A549 treated with DMSO at 1 μM for 4 hours (cell line): ENCODE data around the gene CSH2. TPM values are rescaled to one million over a fixed set of nuclear protein-coding genes. Genes with fewer than 3 reads are reported as not detected.

ENCODE experiments used
- total RNA-seq: library from RNA; stranded (reverse); fragments of 200-300 nt; extraction: Qiagen RNA extraction; gene quantifications from 5 replicates; pipeline ENCODE4 v1.2.3, GENCODE V29; 2022; ENCODE audit warnings: low read depth

CSH2 gene
- not detected in 5 replicates for total RNA-seq

DNA sequence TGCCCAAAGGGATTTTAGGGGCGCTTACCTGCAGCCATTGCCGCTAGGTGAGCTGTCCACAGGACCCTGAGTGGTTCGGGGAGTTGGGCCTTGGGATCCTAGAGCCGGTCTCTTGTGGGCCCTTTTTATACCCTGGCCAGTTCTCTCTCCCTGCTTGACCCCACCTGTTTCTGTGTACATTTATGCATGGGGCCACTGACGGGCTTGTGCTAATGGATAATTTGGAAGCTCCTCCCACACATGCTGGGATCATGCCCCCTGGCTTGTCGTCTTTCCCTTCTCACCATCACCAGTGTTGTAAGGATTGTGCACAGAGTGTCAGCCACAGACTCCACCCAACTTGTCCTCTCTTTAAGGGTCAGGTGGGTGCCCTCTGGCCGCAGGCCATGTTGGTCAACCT is at the start of gene CSH2:
CSH2 (minus strand) TSS at position 101 of the 400 bp plus-strand sequence; CDS start at position 38, 63 bp downstream.

DNA sequence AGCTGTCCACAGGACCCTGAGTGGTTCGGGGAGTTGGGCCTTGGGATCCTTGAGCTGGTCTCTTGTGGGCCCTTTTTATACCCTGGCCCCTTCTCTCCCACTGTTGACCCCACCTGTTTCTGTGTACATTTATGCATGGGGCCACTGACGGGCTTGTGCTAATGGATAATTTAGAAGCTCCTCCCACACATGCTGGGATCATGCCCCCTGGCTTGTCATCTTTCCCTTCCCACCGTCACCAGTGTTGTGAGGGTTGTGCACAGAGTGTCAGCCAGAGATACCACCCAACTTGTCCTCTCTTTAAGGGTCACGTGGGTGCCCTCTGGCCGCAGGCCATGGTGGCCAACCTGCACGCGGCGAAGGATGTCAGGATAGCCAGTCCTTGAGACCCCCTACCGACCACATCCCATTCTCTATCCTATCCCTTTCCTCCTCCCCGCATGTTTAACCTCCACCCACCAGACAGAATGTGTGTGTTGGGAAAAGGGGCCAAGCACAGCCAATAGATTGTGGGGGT is 45.4 kb upstream of the CSH2 start, which contains the start of gene GH1:
GH1 (minus strand) TSS at position 51 of the 517 bp plus-strand sequence. CDS start 63 bp downstream, outside the sequence.

GRCh38 chr17:63911041-63911635 is 37.7 kb upstream of the CSH2 start, which contains the start of gene CSHL1:
TSS of gene CSHL1 (minus strand) at chr17:63911258. CDS start at chr17:63911196, 62 bp downstream.

DNA sequence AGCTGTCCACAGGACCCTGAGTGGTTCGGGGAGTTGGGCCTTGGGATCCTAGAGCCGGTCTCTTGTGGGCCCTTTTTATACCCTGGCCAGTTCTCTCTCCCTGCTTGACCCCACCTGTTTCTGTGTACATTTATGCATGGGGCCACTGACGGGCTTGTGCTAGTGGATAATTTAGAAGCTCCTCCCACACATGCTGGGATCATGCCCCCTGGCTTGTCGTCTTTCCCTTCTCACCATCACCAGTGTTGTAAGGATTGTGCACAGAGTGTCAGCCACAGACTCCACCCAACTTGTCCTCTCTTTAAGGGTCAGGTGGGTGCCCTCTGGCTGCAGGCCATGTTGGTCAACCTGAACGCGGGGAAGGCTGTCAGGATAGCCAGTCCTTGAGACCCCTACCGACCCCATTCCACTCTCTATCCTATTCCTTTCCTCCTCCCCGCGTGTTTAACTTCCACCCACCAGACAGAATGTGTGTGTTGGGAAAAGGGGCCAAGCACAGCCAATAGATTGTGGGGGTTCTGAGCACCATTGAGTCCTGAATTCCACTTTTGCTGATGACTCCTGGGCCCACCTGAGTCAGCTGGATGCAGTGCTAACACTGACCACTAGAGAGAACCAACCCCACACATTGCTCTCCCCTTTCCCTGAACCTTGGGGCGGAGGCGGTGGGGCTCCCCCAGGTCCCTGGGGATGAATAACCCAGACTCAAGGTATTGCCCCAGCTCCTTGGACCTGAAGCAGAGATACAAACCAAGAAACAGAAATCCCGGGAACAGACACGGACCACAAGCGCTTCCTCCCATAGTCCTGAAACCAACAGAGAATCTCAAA is 23.3 kb upstream of the CSH2 start, which contains the start of gene CSH1:
CSH1 (minus strand) TSS at position 51 of the 831 bp plus-strand sequence. CDS start 63 bp downstream, outside the sequence.

GRCh38 chr17:63881935-63882601 is 8.6 kb upstream of the CSH2 start, which contains the start of gene GH2:
TSS of gene GH2 (minus strand) at chr17:63881944. CDS start at chr17:63881801, 143 bp downstream.

GRCh38 chr17:63842540-63843386 is 30.7 kb downstream of the CSH2 start, which contains the start of gene SMARCD2:
TSS of gene SMARCD2 (minus strand) at chr17:63842685. CDS start at chr17:63842674, 11 bp downstream.

DNA sequence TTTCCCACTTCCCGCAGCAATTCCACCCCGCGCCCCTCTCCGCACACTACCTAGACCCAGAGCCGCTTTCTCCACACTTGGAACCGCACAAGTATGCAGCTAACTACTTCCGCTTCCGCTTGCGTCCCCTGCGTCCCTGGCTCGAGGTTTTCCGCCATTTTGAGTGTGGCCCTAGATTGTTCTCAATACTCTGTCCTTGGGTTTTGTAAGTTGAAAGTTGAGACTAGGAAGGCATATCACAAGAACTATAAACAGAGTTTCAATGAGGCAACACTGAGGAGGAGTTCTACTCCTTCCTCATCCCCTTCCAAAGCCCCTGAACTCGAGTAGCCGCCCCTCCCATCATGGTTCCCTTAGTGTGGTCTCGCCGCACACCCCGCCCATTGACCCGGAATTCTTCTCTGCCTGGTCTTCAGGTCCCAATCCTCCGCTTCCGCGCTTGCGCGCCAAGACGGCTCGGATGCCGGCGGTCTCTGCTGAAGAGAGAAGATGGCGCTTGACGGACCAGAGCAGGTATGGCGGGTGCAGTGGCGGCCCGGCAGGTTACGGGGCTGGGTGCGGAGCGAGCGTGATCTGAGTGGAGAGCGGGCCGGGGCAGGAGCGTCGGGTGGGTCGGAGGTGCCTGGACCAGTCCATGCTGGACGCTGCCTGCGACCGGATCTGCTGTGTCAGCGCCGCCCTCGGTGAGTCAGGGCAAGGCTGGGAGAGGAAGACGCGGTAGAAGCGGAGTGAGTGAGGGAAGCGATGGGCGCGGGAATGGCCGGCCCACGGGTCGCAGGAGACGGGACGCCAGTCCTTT is 46.3 kb downstream of the CSH2 start, which contains the start of the genes FTSJ3 and PSMC5:
FTSJ3 (minus strand) TSS at position 662 of the 799 bp plus-strand sequence. CDS start 761 bp downstream, outside the sequence.
PSMC5 (plus strand) TSS at position 430 of the 799 bp plus-strand sequence; CDS start at position 490, 60 bp downstream.

Other genes with a start within 250 kb of the CSH2 start
- gene LIMD2, start 173.6 kb downstream of the CSH2 start, total RNA-seq, result 9.6 to 12.7 TPM (median 11.0 TPM) in 5 replicates
- gene STRADA, start 131.9 kb downstream of the CSH2 start, total RNA-seq, result 24.9 to 30.7 TPM (median 27.0 TPM) in 5 replicates
- gene CCDC47, start 100.1 kb downstream of the CSH2 start, total RNA-seq, result 99.5 to 128 TPM (median 109 TPM) in 5 replicates
- gene DDX42, start 99.5 kb downstream of the CSH2 start, total RNA-seq, result 94.9 to 104 TPM (median 99.5 TPM) in 5 replicates
- 212 to 238 TPM (median 224 TPM) in 5 replicates for gene PSMC5, start 46.2 kb downstream of the CSH2 start, total RNA-seq
- gene FTSJ3, start 46.0 kb downstream of the CSH2 start, total RNA-seq, result 58.9 to 69.1 TPM (median 61.6 TPM) in 5 replicates
- gene SMARCD2, start 31.0 kb downstream of the CSH2 start, total RNA-seq, result 50.3 to 66.7 TPM (median 60.9 TPM) in 5 replicates
- gene GH2, start 8.3 kb upstream of the CSH2 start, total RNA-seq, result not detected in 5 replicates
- gene CSH1, start 22.9 kb upstream of the CSH2 start, total RNA-seq, result not detected in 5 replicates
- gene CSHL1, start 37.6 kb upstream of the CSH2 start, total RNA-seq, result not detected in 5 replicates
- not detected in 5 replicates for gene GH1, start 45.2 kb upstream of the CSH2 start, total RNA-seq
- 0.08 to 0.18 TPM (median 0.13 TPM) in 3 of 5 replicates, not detected in the others for gene CD79B, start 58.7 kb upstream of the CSH2 start, total RNA-seq
- 0.04 to 0.15 TPM (median 0.07 TPM) in 4 of 5 replicates, not detected in the other for gene SCN4A, start 99.2 kb upstream of the CSH2 start, total RNA-seq
- gene PRR29, start 124.7 kb upstream of the CSH2 start, total RNA-seq, result 0.52 to 0.95 TPM (median 0.70 TPM) in 5 replicates
- gene ICAM2, start 147.0 kb upstream of the CSH2 start, total RNA-seq, result 0.15 to 0.23 TPM in 2 of 5 replicates, not detected in the others